Osteocyte (in vitro differentiated cells): ENCODE data around the gene NMRK2. TPM values are rescaled to one million over a fixed set of nuclear protein-coding genes. Genes with fewer than 3 reads are reported as not detected.

ENCODE experiments used
- DNase-seq: peaks from one replicate; pipeline ENCODE4 v3.0.0; 2021; ENCODE audit warnings: mixed read lengths; ENCODE audit not compliant: unreplicated experiment; ENCODE audit errors: extremely low spot score
- H3K27ac Mint-ChIP-seq: one replicate; pipeline ENCODE4 v1.8.0; 2021; ENCODE audit warnings: mild to moderate bottlenecking, mixed read lengths; ENCODE audit not compliant: unreplicated experiment
- H3K27me3 Mint-ChIP-seq: one replicate; pipeline ENCODE4 v1.8.0; 2021; ENCODE audit warnings: mixed read lengths; ENCODE audit not compliant: unreplicated experiment
- H3K36me3 Mint-ChIP-seq: one replicate; pipeline ENCODE4 v1.8.0; 2021; ENCODE audit warnings: mixed read lengths; ENCODE audit not compliant: unreplicated experiment
- H3K4me1 Mint-ChIP-seq: one replicate; pipeline ENCODE4 v1.8.0; 2021; ENCODE audit warnings: mixed read lengths; ENCODE audit not compliant: unreplicated experiment
- H3K4me3 Mint-ChIP-seq: one replicate; pipeline ENCODE4 v1.8.0; 2021; ENCODE audit warnings: mild to moderate bottlenecking, moderate library complexity, mixed read lengths; ENCODE audit not compliant: unreplicated experiment
- H3K9me3 Mint-ChIP-seq: one replicate; pipeline ENCODE4 v1.8.0; 2021; ENCODE audit warnings: mixed read lengths; ENCODE audit not compliant: unreplicated experiment
- CTCF ChIP-seq: fragments of 200-600 bp; sonication (generic); IDR thresholded peaks from 2 replicates; pipeline ENCODE4 v1.5.0; 2021; ENCODE audit warnings: antibody characterized with exemption, mild to moderate bottlenecking, moderate library complexity
- total RNA-seq: library from RNA; stranded (reverse); gene quantifications from 2 replicates; pipeline ENCODE4 v1.2.1, GENCODE V29; 2021

Gene NMRK2
- total RNA-seq, 1 donor from 2014 or later: not detected

GRCh38 chr19:3982701-3983541 is 50.1 kb downstream of the NMRK2 start:
- Mint-ChIP-seq H3K4me1 (peaks cover 47% of the 10 kb centered on the region), H3K27me3 (no peaks in the 10 kb centered on the region), H3K9me3 (no peaks in the 10 kb centered on the region), H3K27ac (peak overlapping the region; percentile 94), H3K36me3 (peaks cover 38% of the 10 kb centered on the region), H3K4me3 (peak overlapping the region; percentile 96)
- DNase-seq: no peak
- no peak for TF ChIP-seq CTCF

GRCh38 chr19:3983542-3983914 is 50.7 kb downstream of the NMRK2 start:
- H3K4me1 Mint-ChIP-seq: peaks cover 48% of the 10 kb centered on the region
- H3K9me3 Mint-ChIP-seq: no peaks in the 10 kb centered on the region
- peaks cover 34% of the 10 kb centered on the region for H3K36me3 Mint-ChIP-seq
- no peak for TF ChIP-seq CTCF
- no peak for DNase-seq
- peak overlapping the region; percentile 96 for H3K4me3 Mint-ChIP-seq
- no peaks in the 10 kb centered on the region for H3K27me3 Mint-ChIP-seq
- H3K27ac Mint-ChIP-seq: peak overlapping the region; percentile 94

- peak overlapping the region; percentile 96 for H3K4me3 Mint-ChIP-seq
- no peak for DNase-seq
- peak overlapping the region; percentile 94 for H3K27ac Mint-ChIP-seq
- H3K27me3 Mint-ChIP-seq: no peaks in the 10 kb centered on the region
- peaks cover 33% of the 10 kb centered on the region for H3K36me3 Mint-ChIP-seq
- no peak for TF ChIP-seq CTCF
- H3K4me1 Mint-ChIP-seq: peaks cover 48% of the 10 kb centered on the region
- no peaks in the 10 kb centered on the region for H3K9me3 Mint-ChIP-seq
Observed at GRCh38 chr19:3983936-3984583, 51.2 kb downstream of the NMRK2 start.

- no peaks in the 10 kb centered on the region for H3K9me3 Mint-ChIP-seq
- DNase-seq: no peak
- H3K36me3 Mint-ChIP-seq: peaks cover 29% of the 10 kb centered on the region
- peaks cover 50% of the 10 kb centered on the region for H3K4me1 Mint-ChIP-seq
- H3K4me3 Mint-ChIP-seq: peak overlapping the region; percentile 96
- H3K27ac Mint-ChIP-seq: peak overlapping the region; percentile 94
- no peak for TF ChIP-seq CTCF
- no peaks in the 10 kb centered on the region for H3K27me3 Mint-ChIP-seq
Observed at GRCh38 chr19:3984584-3984907, 51.7 kb downstream of the NMRK2 start.

- peak within 1 kb of the TSS; percentile 94 for H3K27ac Mint-ChIP-seq
- TF ChIP-seq CTCF: no peak
Observed at GRCh38 chr19:3984908-3985642, 52.2 kb downstream of the NMRK2 start, which contains the start of gene EEF2. Gene EEF2 (minus strand): TSS chr19:3985463. CDS start chr19:3985380, 83 bp downstream.

More at GRCh38 chr19:3984908-3985642, 52.2 kb downstream of the NMRK2 start, which contains the start of gene EEF2:
- peak; percentile 97 for DNase-seq
- Mint-ChIP-seq H3K4me3 (peak within 1 kb of the TSS; percentile 96), H3K4me1 (peaks cover 50% of the 10 kb centered on the region), H3K36me3 (peaks cover 26% of the 10 kb centered on the region), H3K27me3 (no peaks in the 10 kb centered on the region), H3K9me3 (no peaks in the 10 kb centered on the region)
